Jurkat, Clone E6-1 (cell line): ENCODE results near the gene C20orf96.
A peak's percentile ranks its signal among the peaks of the same experiment; 100 is the strongest.

Experiments
- DNase-seq: peaks from one replicate; pipeline ENCODE4 v3.0.0-alpha.2; 2011; ENCODE audit warnings: low read depth, low spot score
- H3K4me3 ChIP-seq: 2 replicates; pipeline ENCODE4 v1.5.1; 2011; ENCODE audit warnings: mild to moderate bottlenecking, low read length, control low read depth, moderate library complexity

Gene C20orf96

GRCh38 chr20:313402-313801 lies 22.9 kb upstream of the C20orf96 start:
- H3K4me3 ChIP-seq: no peak overlapping the region
- DNase-seq: no peak

DNA sequence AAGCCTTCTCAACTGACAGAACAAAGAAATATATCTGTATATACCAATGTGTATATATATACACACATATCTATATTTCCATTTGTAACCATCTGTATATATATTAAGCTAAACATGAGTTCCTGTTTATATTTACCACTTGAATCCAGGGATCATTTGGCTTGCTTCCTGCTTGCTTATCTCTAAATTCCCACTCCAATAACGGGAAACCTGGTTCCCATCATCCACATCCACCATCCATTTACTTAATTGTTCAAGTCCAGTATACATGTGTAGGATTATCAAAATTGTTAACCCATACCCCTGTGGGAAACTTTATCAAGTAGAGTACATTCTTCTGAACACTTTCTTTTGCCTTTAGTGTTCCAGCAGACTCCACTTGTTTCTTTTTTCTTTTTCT lies 22.3 kb upstream of the C20orf96 start:
- no peak for DNase-seq
- no peak overlapping the region for H3K4me3 ChIP-seq

DNA sequence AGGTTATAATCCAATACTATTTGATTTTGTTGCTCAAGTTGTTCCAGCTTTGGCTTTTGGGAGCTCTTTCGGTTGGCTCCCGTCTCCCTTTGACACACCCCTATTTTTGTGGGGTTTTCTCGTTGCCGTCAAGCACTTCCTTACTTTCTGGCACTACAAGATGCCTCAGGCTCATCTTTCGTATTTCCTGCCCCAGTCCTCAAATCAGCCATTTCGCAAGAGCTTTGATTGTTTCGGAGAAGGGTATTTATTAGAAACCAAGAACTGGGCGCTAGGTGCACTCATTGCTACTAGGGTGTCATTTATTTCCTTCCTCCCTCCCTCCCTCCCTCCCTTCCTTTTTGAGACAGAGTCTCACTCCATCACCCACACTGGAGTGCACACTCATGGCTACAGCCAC lies 21.5 kb upstream of the C20orf96 start:
- DNase-seq: no peak
- no peak overlapping the region for H3K4me3 ChIP-seq

GRCh38 chr20:311609-312008 lies 21.1 kb upstream of the C20orf96 start:
- no peak overlapping the region for H3K4me3 ChIP-seq
- no peak for DNase-seq

GRCh38 chr20:310645-311044 lies 20.1 kb upstream of the C20orf96 start:
- DNase-seq: no peak
- no peak overlapping the region for H3K4me3 ChIP-seq

GRCh38 chr20:309841-310644 lies 19.5 kb upstream of the C20orf96 start:
- no peak overlapping the region for H3K4me3 ChIP-seq
- no peak for DNase-seq

DNA sequence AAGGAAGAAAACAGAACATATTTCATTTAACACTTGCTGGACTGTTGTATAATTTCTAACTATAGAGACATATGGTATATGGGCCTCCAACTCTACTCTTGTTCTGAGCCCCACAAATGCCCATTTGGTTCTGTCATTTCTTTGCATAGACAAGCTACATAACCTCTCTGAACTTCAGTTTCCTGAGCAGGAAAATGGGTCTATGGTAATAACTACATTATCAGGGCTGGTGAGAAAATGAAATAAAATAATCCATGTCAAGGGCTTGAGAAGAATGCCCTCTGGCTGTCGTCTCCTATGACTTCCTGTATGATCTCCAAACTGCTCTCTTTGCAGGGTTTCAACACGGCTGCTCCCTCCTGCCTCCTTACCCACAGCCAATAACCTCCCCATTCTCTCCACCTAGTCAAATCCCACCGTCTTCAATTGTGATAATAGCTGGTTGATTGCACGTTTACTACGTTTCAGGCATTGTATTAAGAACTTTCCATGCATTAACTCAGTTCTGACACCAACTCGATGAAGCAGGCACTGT lies 18.8 kb upstream of the C20orf96 start:
- no peak overlapping the region for H3K4me3 ChIP-seq
- no peak for DNase-seq

- no peak overlapping the region for H3K4me3 ChIP-seq
- DNase-seq: no peak
These were observed 18.0 kb upstream of the C20orf96 start for GRCh38 chr20:308427-309038.

GRCh38 chr20:305745-306144 lies 15.2 kb upstream of the C20orf96 start:
- no peak for DNase-seq
- no peak overlapping the region for H3K4me3 ChIP-seq

- DNase-seq: no peak
- H3K4me3 ChIP-seq: no peak overlapping the region
These were observed 11.6 kb upstream of the C20orf96 start for GRCh38 chr20:301886-302848.

GRCh38 chr20:300345-300990 lies 9.9 kb upstream of the C20orf96 start:
- H3K4me3 ChIP-seq: no peak overlapping the region
- DNase-seq: no peak

GRCh38 chr20:298776-299391 lies 8.3 kb upstream of the C20orf96 start:
- H3K4me3 ChIP-seq: peak overlapping the region; percentile 95
- no peak for DNase-seq

DNA sequence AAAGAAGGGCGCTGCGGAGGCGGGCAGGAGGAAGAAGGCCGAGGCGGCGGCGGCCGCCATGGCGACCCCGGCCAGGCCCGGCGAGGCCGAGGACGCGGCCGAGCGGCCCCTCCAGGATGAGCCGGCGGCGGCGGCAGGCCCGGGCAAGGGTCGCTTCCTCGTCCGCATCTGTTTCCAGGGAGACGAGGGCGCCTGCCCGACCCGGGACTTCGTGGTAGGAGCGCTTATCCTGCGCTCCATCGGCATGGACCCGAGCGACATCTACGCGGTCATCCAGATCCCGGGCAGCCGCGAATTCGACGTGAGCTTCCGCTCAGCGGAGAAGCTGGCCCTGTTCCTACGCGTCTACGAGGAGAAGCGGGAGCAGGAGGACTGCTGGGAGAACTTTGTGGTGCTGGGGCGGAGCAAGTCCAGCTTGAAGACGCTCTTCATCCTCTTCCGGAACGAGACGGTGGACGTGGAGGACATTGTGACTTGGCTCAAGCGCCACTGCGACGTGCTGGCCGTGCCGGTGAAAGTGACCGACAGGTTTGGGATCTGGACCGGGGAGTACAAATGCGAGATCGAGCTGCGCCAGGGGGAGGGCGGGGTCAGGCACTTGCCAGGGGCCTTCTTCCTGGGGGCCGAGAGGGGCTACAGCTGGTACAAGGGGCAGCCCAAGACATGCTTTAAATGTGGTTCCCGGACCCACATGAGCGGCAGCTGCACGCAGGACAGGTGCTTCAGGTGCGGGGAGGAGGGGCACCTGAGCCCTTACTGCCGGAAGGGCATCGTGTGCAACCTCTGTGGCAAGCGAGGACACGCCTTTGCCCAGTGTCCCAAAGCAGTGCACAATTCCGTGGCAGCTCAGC lies 7.6 kb upstream of the C20orf96 start:
- peak overlapping the region; percentile 95 for H3K4me3 ChIP-seq
- DNase-seq: no peak

GRCh38 chr20:297098-297924 lies 6.8 kb upstream of the C20orf96 start, which contains the start of gene ZCCHC3:
TSS of gene ZCCHC3 (plus strand) at chr20:297570. CDS start at chr20:297587, 17 bp downstream.
- peak within 1 kb of the TSS; percentile 95 for H3K4me3 ChIP-seq
- peak; percentile 86 for DNase-seq

DNA sequence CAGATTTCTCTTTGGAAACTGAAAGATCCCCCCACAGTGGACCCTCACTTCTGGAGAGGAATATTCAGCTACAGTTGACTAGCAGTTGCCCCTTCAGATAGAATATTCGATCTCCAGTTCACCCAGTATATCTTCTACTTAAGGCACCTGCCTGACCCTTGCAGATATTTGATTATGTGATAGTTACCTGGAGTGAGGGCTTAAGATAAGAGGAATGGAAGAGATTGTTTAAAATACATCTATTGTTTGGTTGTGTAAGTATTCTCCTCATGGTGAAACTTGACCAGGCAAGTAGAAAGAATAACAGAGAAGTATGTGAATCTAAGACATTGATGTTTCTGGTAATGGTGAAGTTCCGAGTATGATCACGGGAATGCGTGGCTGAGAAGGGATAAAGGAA lies 5.3 kb upstream of the C20orf96 start:
- no peak overlapping the region for H3K4me3 ChIP-seq
- DNase-seq: no peak

DNA sequence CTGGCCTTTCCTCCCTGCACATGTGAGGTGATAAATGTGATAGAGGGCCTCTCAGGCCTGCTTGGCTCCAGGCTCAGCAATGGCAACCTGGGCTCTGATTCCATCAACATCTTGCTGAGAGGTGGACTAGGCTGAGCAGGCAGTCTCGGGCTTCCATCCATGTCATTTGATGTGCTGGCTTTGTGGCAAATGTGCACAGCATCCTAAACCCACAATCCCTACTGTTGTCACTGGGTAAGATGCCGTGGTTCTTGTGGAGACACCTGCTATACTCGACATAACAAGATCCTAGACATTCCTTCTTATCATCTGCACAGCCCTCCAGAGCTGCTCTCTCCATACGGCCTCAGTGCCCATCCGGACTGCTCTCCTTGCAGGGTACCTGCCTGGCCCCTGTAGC lies 4.1 kb upstream of the C20orf96 start:
- H3K4me3 ChIP-seq: no peak overlapping the region
- no peak for DNase-seq

DNA sequence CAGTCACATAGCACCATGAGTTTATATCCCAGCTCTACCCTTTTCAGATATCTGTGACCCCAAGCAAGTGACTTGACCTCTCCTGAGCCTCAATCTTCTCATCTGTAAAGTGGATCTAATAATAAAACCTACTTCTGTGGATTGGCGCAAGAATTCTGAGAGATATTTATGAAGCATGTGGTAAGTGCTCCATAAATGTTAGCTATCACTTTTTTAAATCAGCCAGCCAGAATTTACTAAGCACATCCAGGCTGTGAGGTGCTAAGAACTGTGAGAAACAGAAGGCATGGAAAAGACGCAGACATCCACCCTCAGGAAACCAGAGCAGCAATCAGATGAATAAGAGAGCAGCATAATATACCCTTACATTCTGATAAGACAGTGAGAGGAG lies 862 bp downstream of the C20orf96 start:
- peak overlapping the region; percentile 96 for H3K4me3 ChIP-seq
- DNase-seq: no peak
